WI38 (cell line): ENCODE data around the gene TCEAL8.

ENCODE experiments used
- H3K4me3 ChIP-seq: 2 replicates; pipeline ENCODE4 v1.5.1; 2011; ENCODE audit warnings: low read depth, mild to moderate bottlenecking, control low read depth, low read length
- TF ChIP-seq, protein P1 (sequence below): IDR thresholded peaks from 2 replicates; pipeline ENCODE4 v1.5.1; 2012; ENCODE audit warnings: low read depth, mild to moderate bottlenecking, control low read depth, low read length

Gene TCEAL8

GRCh38 chrX:103258275-103258674, 3.3 kb upstream of the TCEAL8 start:
- TF ChIP-seq, protein P1, sequence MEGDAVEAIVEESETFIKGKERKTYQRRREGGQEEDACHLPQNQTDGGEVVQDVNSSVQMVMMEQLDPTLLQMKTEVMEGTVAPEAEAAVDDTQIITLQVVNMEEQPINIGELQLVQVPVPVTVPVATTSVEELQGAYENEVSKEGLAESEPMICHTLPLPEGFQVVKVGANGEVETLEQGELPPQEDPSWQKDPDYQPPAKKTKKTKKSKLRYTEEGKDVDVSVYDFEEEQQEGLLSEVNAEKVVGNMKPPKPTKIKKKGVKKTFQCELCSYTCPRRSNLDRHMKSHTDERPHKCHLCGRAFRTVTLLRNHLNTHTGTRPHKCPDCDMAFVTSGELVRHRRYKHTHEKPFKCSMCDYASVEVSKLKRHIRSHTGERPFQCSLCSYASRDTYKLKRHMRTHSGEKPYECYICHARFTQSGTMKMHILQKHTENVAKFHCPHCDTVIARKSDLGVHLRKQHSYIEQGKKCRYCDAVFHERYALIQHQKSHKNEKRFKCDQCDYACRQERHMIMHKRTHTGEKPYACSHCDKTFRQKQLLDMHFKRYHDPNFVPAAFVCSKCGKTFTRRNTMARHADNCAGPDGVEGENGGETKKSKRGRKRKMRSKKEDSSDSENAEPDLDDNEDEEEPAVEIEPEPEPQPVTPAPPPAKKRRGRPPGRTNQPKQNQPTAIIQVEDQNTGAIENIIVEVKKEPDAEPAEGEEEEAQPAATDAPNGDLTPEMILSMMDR = no peak
- no peak overlapping the region for H3K4me3 ChIP-seq

DNA sequence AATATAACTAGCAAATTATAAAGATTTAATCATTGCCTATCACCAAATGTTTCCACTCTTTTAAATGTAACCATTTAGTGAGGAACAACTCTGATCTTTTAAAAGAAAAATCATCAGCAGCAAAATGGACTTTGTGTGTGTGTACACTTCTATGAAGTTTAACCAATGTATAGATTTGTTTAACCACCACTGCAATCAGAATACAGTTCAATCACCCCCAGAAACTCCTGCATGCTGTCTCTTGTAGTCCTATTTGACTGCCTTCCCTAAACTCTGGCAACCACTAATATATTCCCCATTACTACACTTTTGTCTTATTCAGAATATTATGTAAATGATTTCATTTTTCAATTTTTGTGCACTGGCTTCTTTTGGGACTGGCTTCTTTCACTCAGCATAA, 1.7 kb upstream of the TCEAL8 start:
- TF ChIP-seq, protein P1 = no peak
- no peak overlapping the region for H3K4me3 ChIP-seq

DNA sequence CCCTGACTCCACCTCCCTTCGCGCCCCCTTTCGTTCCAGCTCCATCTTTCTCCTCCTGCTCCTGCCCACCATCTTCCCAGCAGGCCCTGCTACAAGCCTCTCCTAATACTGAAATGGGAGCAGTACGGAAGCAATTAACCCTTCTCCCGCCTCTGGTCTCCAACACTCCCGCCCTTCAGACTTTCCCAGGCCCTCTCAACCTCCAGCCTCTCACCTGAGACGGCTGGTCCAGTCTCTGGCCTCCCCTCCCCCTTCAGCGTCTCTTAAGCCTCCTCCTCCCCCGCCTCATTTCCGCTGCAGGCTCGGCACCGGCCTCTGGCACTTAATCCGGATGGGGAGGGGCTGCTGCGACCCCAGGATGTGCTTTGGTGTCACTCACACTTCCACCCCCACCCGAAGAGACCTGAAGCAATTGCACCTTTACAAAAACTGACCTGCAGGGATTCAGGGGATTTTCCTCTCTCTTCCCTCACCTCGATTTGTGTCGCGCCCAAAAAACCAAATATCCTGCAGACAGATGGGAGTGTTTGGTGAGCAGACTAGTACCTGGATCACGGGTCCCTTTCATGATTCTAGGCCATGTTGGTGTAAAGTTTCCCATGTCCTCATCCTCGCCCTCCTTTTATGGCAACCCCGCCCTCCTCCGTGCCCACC, 657 bp downstream of the TCEAL8 start:
- H3K4me3 ChIP-seq = peak overlapping the region; percentile 74
- TF ChIP-seq, protein P1 = no peak

DNA sequence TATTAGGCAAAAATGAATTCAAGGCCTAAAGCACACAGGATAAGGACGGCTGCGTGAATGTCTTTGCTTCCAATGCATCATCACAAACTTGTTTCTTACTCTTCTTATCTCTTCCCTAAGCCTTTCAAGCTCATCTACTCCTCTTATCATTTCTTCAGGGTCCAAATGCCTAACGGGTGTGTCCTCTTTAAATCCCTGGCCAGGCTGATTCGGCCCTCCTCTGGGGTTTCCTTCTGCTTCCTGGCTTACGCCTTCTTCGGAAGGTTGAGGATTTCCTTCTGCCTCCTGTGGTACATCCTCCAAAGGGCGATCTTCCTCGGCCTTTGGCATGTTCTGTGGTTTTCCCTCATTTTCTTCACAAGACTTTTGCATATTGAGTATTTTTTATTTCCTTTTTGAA, 1.3 kb downstream of the TCEAL8 start:
- H3K4me3 ChIP-seq = peak overlapping the region; percentile 74
- TF ChIP-seq, protein P1 = no peak

- TF ChIP-seq, protein P1 = no peak
- H3K4me3 ChIP-seq = no peak overlapping the region
Observed at GRCh38 chrX:103250977-103251376, 4.0 kb downstream of the TCEAL8 start.

DNA sequence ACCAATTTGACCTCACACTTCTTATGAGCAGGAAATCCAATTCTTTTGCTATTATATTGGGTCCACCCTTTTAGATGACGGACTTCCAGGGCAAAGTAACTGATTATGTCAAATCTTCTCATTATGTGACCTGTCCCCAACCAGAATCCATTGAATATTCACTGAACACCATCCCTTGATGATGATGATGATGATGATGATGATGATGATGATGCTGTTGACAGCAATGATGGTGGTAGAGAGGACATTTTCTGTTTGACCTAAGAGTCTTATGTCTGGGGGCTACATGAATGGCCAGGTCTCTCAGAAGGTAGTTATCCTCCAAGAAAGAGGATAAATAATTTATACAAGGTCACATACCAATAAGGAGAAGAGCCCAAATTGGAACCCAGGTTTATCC, 5.2 kb downstream of the TCEAL8 start:
- TF ChIP-seq, protein P1 = no peak
- H3K4me3 ChIP-seq = no peak overlapping the region

DNA sequence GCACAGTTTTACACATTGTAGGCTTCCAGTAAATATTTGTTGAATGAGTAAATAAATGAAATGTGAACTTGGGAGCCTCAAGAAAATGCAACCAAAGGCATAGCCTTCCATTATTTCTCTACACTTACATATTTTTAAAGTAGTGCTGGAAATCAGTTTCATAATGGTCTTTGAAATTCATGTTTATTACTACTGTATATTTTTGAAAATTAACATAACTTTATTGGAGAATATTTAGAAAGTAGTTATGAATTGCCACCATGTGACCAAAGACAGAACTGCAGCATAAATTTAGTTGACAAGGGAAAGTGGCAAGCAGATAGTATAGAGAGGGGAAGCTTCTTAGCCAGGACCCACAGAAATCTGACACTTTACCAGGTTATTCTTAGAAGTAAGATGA, 6.4 kb downstream of the TCEAL8 start:
- TF ChIP-seq, protein P1 = peak; percentile 11; the same call in 1 of the 2 replicates
- no peak overlapping the region for H3K4me3 ChIP-seq
